Kidney epithelial cell (primary cell): ENCODE results near the gene CCDC198. TPM values are rescaled to one million over a fixed set of nuclear protein-coding genes. Genes with fewer than 3 reads are reported as not detected.

Experiments used
- DNase-seq: peaks from one replicate; pipeline ENCODE4 v3.0.0-alpha.2; 2010; ENCODE audit warnings: low read depth
- H3K27me3 ChIP-seq: 2 replicates; pipeline ENCODE4 v1.6.0; 2011; ENCODE audit warnings: low read length; ENCODE audit not compliant: control insufficient read depth, insufficient read depth
- H3K36me3 ChIP-seq: 2 replicates; pipeline ENCODE4 v1.5.1; 2011; ENCODE audit warnings: low read length; ENCODE audit not compliant: control insufficient read depth, insufficient read depth
- H3K4me3 ChIP-seq: 2 replicates; pipeline ENCODE4 v1.5.1; 2011; ENCODE audit warnings: low read depth, mild to moderate bottlenecking, control low read depth, low read length
- total RNA-seq: library from RNA; depleted of rRNA; stranded (reverse); fragments of >200 nt; gene quantifications from 2 replicates; pipeline ENCODE4 v1.2.3, GENCODE V29; 2015
- TF ChIP-seq, protein P1 (sequence below): IDR thresholded peaks from 2 replicates; pipeline ENCODE4 v1.5.1; 2011; ENCODE audit warnings: mild to moderate bottlenecking, moderate library complexity, low read length, control low read depth, inconsistent platforms; ENCODE audit not compliant: insufficient read depth, poor library complexity, severe bottlenecking

CCDC198 gene
- total RNA-seq, 1 donor from 2014 or later = 19.4 TPM

DNA sequence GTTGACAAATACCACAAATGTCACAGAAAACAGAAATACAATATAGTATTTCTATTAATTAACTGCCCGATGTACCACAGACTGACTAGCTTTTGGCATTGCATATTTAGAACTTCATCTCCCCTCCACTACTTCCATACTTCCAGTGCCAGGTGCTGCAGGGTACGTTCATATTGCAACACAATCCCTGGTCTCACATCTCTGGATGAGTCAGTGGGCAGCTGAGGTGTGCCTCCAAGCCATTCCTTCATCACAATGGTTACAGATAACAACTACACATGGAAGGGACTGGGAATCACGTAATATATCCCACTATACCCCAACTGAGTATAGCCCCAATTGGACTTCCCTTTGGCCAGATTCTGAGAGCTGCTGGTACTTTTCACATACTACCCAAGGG lies 31.1 kb downstream of the CCDC198 start:
- H3K36me3 ChIP-seq = no peaks in the 10 kb centered on the region
- no peak overlapping the region for H3K4me3 ChIP-seq
- no peak for DNase-seq
- TF ChIP-seq, protein P1, sequence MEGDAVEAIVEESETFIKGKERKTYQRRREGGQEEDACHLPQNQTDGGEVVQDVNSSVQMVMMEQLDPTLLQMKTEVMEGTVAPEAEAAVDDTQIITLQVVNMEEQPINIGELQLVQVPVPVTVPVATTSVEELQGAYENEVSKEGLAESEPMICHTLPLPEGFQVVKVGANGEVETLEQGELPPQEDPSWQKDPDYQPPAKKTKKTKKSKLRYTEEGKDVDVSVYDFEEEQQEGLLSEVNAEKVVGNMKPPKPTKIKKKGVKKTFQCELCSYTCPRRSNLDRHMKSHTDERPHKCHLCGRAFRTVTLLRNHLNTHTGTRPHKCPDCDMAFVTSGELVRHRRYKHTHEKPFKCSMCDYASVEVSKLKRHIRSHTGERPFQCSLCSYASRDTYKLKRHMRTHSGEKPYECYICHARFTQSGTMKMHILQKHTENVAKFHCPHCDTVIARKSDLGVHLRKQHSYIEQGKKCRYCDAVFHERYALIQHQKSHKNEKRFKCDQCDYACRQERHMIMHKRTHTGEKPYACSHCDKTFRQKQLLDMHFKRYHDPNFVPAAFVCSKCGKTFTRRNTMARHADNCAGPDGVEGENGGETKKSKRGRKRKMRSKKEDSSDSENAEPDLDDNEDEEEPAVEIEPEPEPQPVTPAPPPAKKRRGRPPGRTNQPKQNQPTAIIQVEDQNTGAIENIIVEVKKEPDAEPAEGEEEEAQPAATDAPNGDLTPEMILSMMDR = no peak
- no peaks in the 10 kb centered on the region for H3K27me3 ChIP-seq

DNA sequence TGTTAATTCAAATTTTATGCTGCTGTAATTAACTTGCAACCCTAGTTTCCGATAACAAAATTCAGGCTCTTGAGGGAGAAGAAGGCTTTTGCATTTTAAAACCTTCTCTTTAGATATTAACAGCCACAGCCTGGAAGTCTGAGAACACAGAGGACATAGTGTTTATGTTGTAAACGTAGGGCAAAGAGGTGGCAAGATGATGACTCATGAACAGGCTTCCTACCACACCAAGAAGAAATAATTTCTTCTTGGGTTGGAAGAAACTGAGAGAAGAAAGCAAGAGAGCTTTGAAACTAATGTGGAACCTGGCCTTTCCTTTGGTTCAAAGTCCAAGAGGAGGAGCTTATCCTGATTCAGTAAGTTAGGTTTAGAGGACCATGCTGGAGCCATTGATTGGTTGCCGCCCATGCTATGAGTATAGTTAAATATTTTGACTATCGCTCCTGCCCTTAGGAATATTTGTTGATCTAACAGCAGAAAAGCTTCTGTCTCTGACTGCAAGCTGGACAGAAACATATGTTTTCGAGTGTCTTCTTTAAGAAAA lies 31.8 kb downstream of the CCDC198 start:
- TF ChIP-seq, protein P1 = no peak
- Histone ChIP-seq H3K36me3 (no peaks in the 10 kb centered on the region), H3K27me3 (no peaks in the 10 kb centered on the region), H3K4me3 (no peak overlapping the region)
- no peak for DNase-seq

DNA sequence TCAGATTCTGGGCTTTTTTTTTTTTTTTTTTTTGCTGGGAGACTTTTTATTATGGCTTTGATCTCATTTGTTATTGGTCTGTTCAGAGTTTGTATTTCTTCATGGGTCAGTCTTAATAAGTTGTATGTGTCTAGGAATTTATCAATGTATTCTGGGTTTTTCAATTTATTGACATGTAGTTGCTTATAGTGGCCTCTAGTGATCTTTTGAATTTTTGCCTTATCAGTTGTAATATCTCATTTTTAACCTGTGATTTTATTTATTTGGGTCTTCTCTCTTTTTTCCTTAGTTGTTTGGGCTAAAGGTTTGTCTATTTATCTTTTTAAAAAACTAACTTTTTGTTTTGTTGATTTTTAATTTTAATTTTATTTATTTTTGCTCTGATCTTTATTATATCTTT lies 57.7 kb downstream of the CCDC198 start:
- no peak for DNase-seq
- Histone ChIP-seq H3K36me3 (no peaks in the 10 kb centered on the region), H3K4me3 (no peak overlapping the region), H3K27me3 (no peaks in the 10 kb centered on the region)
- TF ChIP-seq, protein P1 = no peak

DNA sequence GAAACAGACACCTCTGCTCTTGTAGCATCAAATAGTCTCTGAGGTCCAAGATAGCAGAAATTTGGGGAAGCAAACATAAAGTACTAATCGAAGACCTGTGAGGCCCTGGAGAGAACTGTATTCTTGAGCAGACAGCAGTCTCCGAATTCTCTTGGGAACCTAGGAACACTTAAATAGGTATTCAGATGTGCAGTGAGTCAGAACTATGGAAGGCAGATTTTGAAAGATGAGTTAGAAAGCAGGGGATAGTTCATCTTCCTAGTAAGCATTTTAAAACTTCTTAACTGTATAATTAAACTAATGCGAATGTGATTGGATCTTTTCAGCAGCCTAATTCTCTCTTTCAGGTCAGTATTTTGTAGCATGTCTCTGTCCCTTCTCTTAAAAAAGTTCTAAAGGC lies 72.7 kb downstream of the CCDC198 start:
- no peaks in the 10 kb centered on the region for H3K27me3 ChIP-seq
- TF ChIP-seq, protein P1 = no peak
- no peak for DNase-seq
- H3K4me3 ChIP-seq = no peak overlapping the region
- no peaks in the 10 kb centered on the region for H3K36me3 ChIP-seq

DNA sequence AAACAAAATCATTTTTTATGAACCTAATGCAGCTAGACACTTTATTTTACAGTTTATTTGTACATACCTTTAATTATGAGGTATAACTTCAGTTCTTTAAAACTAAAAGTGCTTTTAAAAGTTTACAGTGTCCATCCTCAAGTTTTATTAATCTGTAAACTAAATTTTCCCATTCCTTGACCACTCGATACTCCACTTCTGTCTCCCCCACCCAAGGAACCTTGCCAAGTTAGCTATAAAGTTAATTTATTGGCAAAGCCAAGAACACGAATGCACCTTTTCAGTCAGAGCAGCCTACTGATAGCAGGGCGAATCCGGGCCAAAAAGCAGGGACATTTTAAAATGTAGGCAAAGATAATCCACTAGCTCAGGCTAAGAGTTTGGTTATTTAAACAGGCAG lies 73.6 kb downstream of the CCDC198 start:
- TF ChIP-seq, protein P1 = no peak
- no peak overlapping the region for H3K4me3 ChIP-seq
- H3K27me3 ChIP-seq = no peaks in the 10 kb centered on the region
- H3K36me3 ChIP-seq = no peaks in the 10 kb centered on the region
- DNase-seq = no peak

Other genes starting within 250 kb of the CCDC198 start
- gene EXOC5, start 225.0 kb downstream of the CCDC198 start, total RNA-seq = 52.2 and 60.8 TPM in 2 replicates
- gene AP5M1, start 224.9 kb downstream of the CCDC198 start, total RNA-seq = 22.6 and 29.4 TPM in 2 replicates
- 21.4 and 24.0 TPM in 2 replicates for gene NAA30, start 103.3 kb downstream of the CCDC198 start, total RNA-seq